Loucy (cell line): ENCODE data around the gene ETNPPL.

Experiments
- H2AFZ ChIP-seq: fragments of 200-600 bp; sonication (generic); 2 replicates; pipeline ENCODE4 v1.6.0; 2016; ENCODE audit warnings: antibody characterized with exemption, mild to moderate bottlenecking, low read length, moderate library complexity
- H3F3A ChIP-seq: fragments of 200-600 bp; 2 replicates; pipeline ENCODE4 v1.6.0; 2016; ENCODE audit warnings: antibody characterized with exemption, low read depth, mild to moderate bottlenecking
- H3K27me3 ChIP-seq: fragments of 200-600 bp; sonication (generic); 2 replicates; pipeline ENCODE4 v1.6.1; 2014; ENCODE audit warnings: low read length, mild to moderate bottlenecking; ENCODE audit not compliant: insufficient read depth, poor library complexity, severe bottlenecking
- H3K36me3 ChIP-seq: fragments of 200-600 bp; sonication (generic); 2 replicates; pipeline ENCODE4 v1.6.1; 2016; ENCODE audit warnings: low read length; ENCODE audit not compliant: insufficient read depth
- H3K4me1 ChIP-seq: fragments of 200-600 bp; sonication (generic); 2 replicates; pipeline ENCODE4 v1.5.1; 2014; ENCODE audit warnings: low read length, mild to moderate bottlenecking; ENCODE audit not compliant: insufficient read depth, poor library complexity, severe bottlenecking
- H3K4me2 ChIP-seq: fragments of 200-600 bp; sonication (generic); 2 replicates; pipeline ENCODE4 v1.6.0; 2014; ENCODE audit warnings: antibody characterized with exemption, low read length, low read depth, mild to moderate bottlenecking; ENCODE audit not compliant: poor library complexity, severe bottlenecking
- H3K4me3 ChIP-seq: fragments of 200-600 bp; sonication (generic); 2 replicates; pipeline ENCODE4 v1.5.1; 2014; ENCODE audit warnings: low read length, mild to moderate bottlenecking, mixed read lengths; ENCODE audit not compliant: poor library complexity, severe bottlenecking
- H3K79me2 ChIP-seq: fragments of 200-600 bp; sonication (generic); 2 replicates; pipeline ENCODE4 v1.6.1; 2014; ENCODE audit warnings: low read length; ENCODE audit not compliant: insufficient read depth
- H3K9ac ChIP-seq: fragments of 200-600 bp; sonication (generic); 2 replicates; pipeline ENCODE4 v1.6.0; 2014; ENCODE audit warnings: mild to moderate bottlenecking, low read depth, low read length, moderate library complexity; ENCODE audit not compliant: poor library complexity, severe bottlenecking
- H3K9me2 ChIP-seq: fragments of 200-600 bp; sonication (generic); replicated peaks from 2 replicates; pipeline ENCODE4 v1.6.1; 2016; ENCODE audit warnings: low read depth, low read length, mixed read lengths
- H3K9me3 ChIP-seq: fragments of 200-600 bp; sonication (generic); 2 replicates; pipeline ENCODE4 v1.6.1; 2014; ENCODE audit warnings: mild to moderate bottlenecking, antibody characterized with exemption, low read length, low read depth; ENCODE audit not compliant: insufficient read depth
- H4K20me1 ChIP-seq: fragments of 200-600 bp; sonication (generic); 2 replicates; pipeline ENCODE4 v1.6.0; 2014; ENCODE audit warnings: antibody characterized with exemption, low read length, mild to moderate bottlenecking; ENCODE audit not compliant: insufficient read depth, poor library complexity, severe bottlenecking
- CTCF ChIP-seq: fragments of 200-600 bp; sonication (generic); conservative IDR thresholded peaks from 2 replicates; pipeline ENCODE4 v1.5.1; 2014; ENCODE audit warnings: mild to moderate bottlenecking, antibody characterized with exemption, low read length
- EZH2phosphoT487 ChIP-seq: fragments of 200-600 bp; IDR thresholded peaks from 2 replicates; pipeline ENCODE4 v1.6.1; 2018; ENCODE audit warnings: antibody characterized with exemption, mild to moderate bottlenecking, moderate library complexity, borderline replicate concordance

ETNPPL gene

GRCh38 chr4:108725457-108725856, 37.4 kb downstream of the ETNPPL start:
- Histone ChIP-seq H4K20me1 (no peaks in the 10 kb centered on the region), H3K9me3 (peaks cover 18% of the 10 kb centered on the region), H3F3A (no peaks in the 10 kb centered on the region), H3K9me2 (no peaks in the 10 kb centered on the region), H3K4me3 (no peak overlapping the region), H2AFZ (no peak overlapping the region), H3K9ac (no peak overlapping the region), H3K4me1 (no peaks in the 10 kb centered on the region), H3K4me2 (no peak overlapping the region), H3K27me3 (peaks cover 11% of the 10 kb centered on the region), H3K36me3 (no peaks in the 10 kb centered on the region), H3K79me2 (no peaks in the 10 kb centered on the region)
- no peak for TF ChIP-seq CTCF

- no peaks in the 10 kb centered on the region for H4K20me1 ChIP-seq
- no peak for TF ChIP-seq CTCF
- no peak for TF ChIP-seq EZH2phosphoT487
- H3K9ac ChIP-seq: no peak overlapping the region
- H3K4me1 ChIP-seq: no peaks in the 10 kb centered on the region
- H3K36me3 ChIP-seq: no peaks in the 10 kb centered on the region
- no peaks in the 10 kb centered on the region for H3K9me2 ChIP-seq
- H3K4me2 ChIP-seq: no peak overlapping the region
- H3K27me3 ChIP-seq: peaks cover 11% of the 10 kb centered on the region
- H3K79me2 ChIP-seq: no peaks in the 10 kb centered on the region
- no peak overlapping the region for H3K4me3 ChIP-seq
- H3F3A ChIP-seq: no peaks in the 10 kb centered on the region
- no peaks in the 10 kb centered on the region for H3K9me3 ChIP-seq
- H2AFZ ChIP-seq: no peak overlapping the region
Measured at GRCh38 chr4:108717386-108717785, 45.5 kb downstream of the ETNPPL start.

GRCh38 chr4:108716340-108716739, 46.5 kb downstream of the ETNPPL start:
- no peaks in the 10 kb centered on the region for H3K36me3 ChIP-seq
- no peaks in the 10 kb centered on the region for H3K9me2 ChIP-seq
- no peaks in the 10 kb centered on the region for H3F3A ChIP-seq
- TF ChIP-seq EZH2phosphoT487 (no peak), CTCF (0 out of 2 replicates have a peak, but pooled peaks have one; percentile 16)
- no peaks in the 10 kb centered on the region for H3K9me3 ChIP-seq
- no peaks in the 10 kb centered on the region for H3K79me2 ChIP-seq
- H3K9ac ChIP-seq: no peak overlapping the region
- H2AFZ ChIP-seq: no peak overlapping the region
- H3K4me1 ChIP-seq: no peaks in the 10 kb centered on the region
- no peak overlapping the region for H3K4me2 ChIP-seq
- H4K20me1 ChIP-seq: no peaks in the 10 kb centered on the region
- H3K27me3 ChIP-seq: peaks cover 6% of the 10 kb centered on the region
- no peak overlapping the region for H3K4me3 ChIP-seq
